ENCODE data around the gene ADAMTS16.

GRCh38 chr5:5158472-5158895 is 18.4 kb downstream of the ADAMTS16 start:
- TF ChIP-seq CTBP1 (IDR thresholded peaks at IDR 0.05; ENCODE audit: borderline replicate concordance), result no peak
- TF ChIP-seq BHLHE40 (IDR thresholded peaks at IDR 0.05; ENCODE audit: borderline replicate concordance), result no peak
- TF ChIP-seq SP1 (IDR thresholded peaks at IDR 0.05), result no peak
- TF ChIP-seq HDGF (IDR thresholded peaks at IDR 0.05; ENCODE audit: borderline replicate concordance), result no peak
- no peak for TF ChIP-seq FOXK2 (IDR thresholded peaks at IDR 0.05)
- no peak for TF ChIP-seq PKNOX1 (IDR thresholded peaks at IDR 0.05)
- no peak for TF ChIP-seq FOXM1 (IDR thresholded peaks at IDR 0.05; ENCODE audit: borderline replicate concordance)
- no peak for TF ChIP-seq ARNT (IDR thresholded peaks at IDR 0.05)
- no peak for TF ChIP-seq NFRKB (IDR thresholded peaks at IDR 0.05)
- TF ChIP-seq ZNF384 (IDR thresholded peaks at IDR 0.05), result no peak
